Measurements from ENCODE around the gene TLK2.
"Not testable (repeated sequence)": the region's sequence is repeated elsewhere in the genome, so short reads cannot be mapped to it uniquely, and the experiment has no call there.

Gene TLK2

GRCh38 chr17:62470666-62471379 is 7.8 kb upstream of the TLK2 start:
- H3K4me3 ChIP-seq (ENCODE audit: low read length); H3K27ac ChIP-seq (ENCODE audit: low read depth, low read length); H3K9ac ChIP-seq (ENCODE audit: low read length); H3K4me1 ChIP-seq (ENCODE audit: control insufficient read depth, insufficient read depth, low read length); H3K27me3 ChIP-seq (ENCODE audit: control insufficient read depth, insufficient read depth, low read length); H3K36me3 ChIP-seq (ENCODE audit: control insufficient read depth, insufficient read depth, low read length): not testable (repeated sequence)

- H3K9ac ChIP-seq (ENCODE audit: low read length); H3K4me1 ChIP-seq (ENCODE audit: control insufficient read depth, insufficient read depth, low read length); H3K27me3 ChIP-seq (ENCODE audit: control insufficient read depth, insufficient read depth, low read length); H3K27ac ChIP-seq (ENCODE audit: low read depth, low read length); H3K36me3 ChIP-seq (ENCODE audit: control insufficient read depth, insufficient read depth, low read length); H3K4me3 ChIP-seq (ENCODE audit: low read length): not testable (repeated sequence)
These were observed 7.2 kb upstream of the TLK2 start for GRCh38 chr17:62471380-62471880.

GRCh38 chr17:62473030-62473982 is 5.3 kb upstream of the TLK2 start:
- H3K4me1 ChIP-seq (ENCODE audit: control insufficient read depth, insufficient read depth, low read length); H3K9ac ChIP-seq (ENCODE audit: low read length); H3K27ac ChIP-seq (ENCODE audit: low read depth, low read length); H3K36me3 ChIP-seq (ENCODE audit: control insufficient read depth, insufficient read depth, low read length); H3K4me3 ChIP-seq (ENCODE audit: low read length); H3K27me3 ChIP-seq (ENCODE audit: control insufficient read depth, insufficient read depth, low read length): not testable (repeated sequence)

GRCh38 chr17:62477111-62477510 is 1.5 kb upstream of the TLK2 start:
- not testable (repeated sequence) for H3K36me3 ChIP-seq (ENCODE audit: control insufficient read depth, insufficient read depth, low read length); H3K9ac ChIP-seq (ENCODE audit: low read length); H3K4me1 ChIP-seq (ENCODE audit: control insufficient read depth, insufficient read depth, low read length); H3K27me3 ChIP-seq (ENCODE audit: control insufficient read depth, insufficient read depth, low read length); H3K27ac ChIP-seq (ENCODE audit: low read depth, low read length)
- H3K4me3 ChIP-seq (ENCODE audit: low read length) = peak overlapping the region; percentile 62

GRCh38 chr17:62477718-62478408 is 762 bp upstream of the TLK2 start:
- H3K27me3 ChIP-seq (ENCODE audit: control insufficient read depth, insufficient read depth, low read length); H3K4me1 ChIP-seq (ENCODE audit: control insufficient read depth, insufficient read depth, low read length); H3K36me3 ChIP-seq (ENCODE audit: control insufficient read depth, insufficient read depth, low read length): not testable (repeated sequence)
- Histone ChIP-seq H3K4me3 (ENCODE audit: low read length) (peak overlapping the region; percentile 62), H3K9ac (ENCODE audit: low read length) (peak overlapping the region; percentile 56), H3K27ac (ENCODE audit: low read depth, low read length) (peak overlapping the region; percentile 85)

DNA sequence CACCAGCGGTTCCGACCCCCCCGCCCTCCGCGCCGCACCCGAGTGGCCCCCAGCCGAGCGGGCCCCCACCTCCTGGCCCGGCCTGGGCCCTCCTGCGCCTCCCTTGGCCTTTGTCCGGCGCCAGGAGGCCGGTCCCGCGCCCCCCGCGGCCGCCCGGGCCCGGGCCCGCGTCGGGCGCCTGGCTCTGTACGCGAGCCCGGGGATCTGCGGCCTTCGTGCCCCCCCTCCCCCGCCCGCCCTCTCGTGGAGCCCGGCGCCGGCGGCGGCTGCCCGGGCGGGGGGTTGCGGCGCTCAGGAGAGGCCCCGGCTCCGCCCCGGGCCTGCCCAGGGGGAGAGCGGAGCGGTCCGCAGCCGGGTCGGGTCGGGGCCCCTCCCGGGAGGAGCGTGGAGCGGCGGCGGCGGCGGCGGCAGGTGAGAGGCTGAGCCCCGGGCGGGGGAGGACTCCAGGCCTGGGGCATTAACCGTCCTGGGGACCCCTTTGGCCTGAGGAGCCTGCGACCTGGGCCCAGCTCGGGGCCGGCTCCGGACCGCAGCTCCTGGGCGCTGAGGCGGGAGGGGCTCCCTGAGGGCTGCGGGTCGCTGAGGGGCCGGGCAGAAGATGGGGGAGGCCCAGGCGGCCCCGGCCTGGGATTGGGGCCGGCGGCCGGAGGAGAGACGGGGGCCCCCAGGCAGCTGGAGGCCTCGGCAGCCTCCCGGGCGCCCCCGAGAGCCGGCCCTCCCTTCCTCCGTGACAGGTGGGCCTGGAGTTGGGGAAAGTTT is 434 bp downstream of the TLK2 start:
- not testable (repeated sequence) for H3K9ac ChIP-seq (ENCODE audit: low read length); H3K27me3 ChIP-seq (ENCODE audit: control insufficient read depth, insufficient read depth, low read length); H3K4me1 ChIP-seq (ENCODE audit: control insufficient read depth, insufficient read depth, low read length); H3K36me3 ChIP-seq (ENCODE audit: control insufficient read depth, insufficient read depth, low read length)
- Histone ChIP-seq H3K4me3 (ENCODE audit: low read length) (peak overlapping the region; percentile 65), H3K27ac (ENCODE audit: low read depth, low read length) (peak overlapping the region; percentile 82)

DNA sequence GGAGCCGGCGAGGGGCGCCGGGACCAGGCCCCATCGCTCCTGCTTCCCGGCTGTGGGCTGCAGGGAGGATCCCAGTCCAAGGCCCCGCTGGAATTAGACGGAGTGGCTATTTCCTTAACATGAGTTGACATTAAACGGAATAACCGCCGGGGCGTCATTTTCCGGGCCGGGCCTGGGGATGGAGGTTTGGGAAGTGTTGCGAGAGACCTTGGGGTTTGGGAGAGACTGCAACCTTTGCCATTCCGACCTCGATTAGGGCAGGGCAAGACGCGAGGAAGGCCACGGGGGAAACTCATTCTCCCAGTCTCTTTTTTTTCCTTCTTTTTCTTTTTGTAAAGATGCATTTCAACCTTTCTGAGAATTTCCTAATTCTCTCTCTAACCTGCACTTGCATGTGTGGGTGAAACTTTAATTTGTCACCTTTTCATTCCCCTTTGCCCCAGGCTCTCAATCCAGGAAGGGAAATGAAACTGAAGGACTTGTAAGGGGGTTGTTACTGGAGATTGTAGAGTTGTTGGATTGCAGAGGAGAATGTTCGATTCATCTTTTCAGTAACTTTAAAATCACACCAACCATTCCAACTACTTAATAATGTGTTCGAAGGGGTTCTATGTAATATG is 1.1 kb downstream of the TLK2 start:
- Histone ChIP-seq H3K4me3 (ENCODE audit: low read length) (peak overlapping the region; percentile 65), H3K27ac (ENCODE audit: low read depth, low read length) (peak overlapping the region; percentile 82)
- H3K9ac ChIP-seq (ENCODE audit: low read length); H3K4me1 ChIP-seq (ENCODE audit: control insufficient read depth, insufficient read depth, low read length); H3K36me3 ChIP-seq (ENCODE audit: control insufficient read depth, insufficient read depth, low read length); H3K27me3 ChIP-seq (ENCODE audit: control insufficient read depth, insufficient read depth, low read length): not testable (repeated sequence)

GRCh38 chr17:62482553-62482952 is 3.9 kb downstream of the TLK2 start:
- H3K36me3 ChIP-seq (ENCODE audit: control insufficient read depth, insufficient read depth, low read length); H3K4me3 ChIP-seq (ENCODE audit: low read length); H3K4me1 ChIP-seq (ENCODE audit: control insufficient read depth, insufficient read depth, low read length); H3K27me3 ChIP-seq (ENCODE audit: control insufficient read depth, insufficient read depth, low read length); H3K27ac ChIP-seq (ENCODE audit: low read depth, low read length); H3K9ac ChIP-seq (ENCODE audit: low read length): not testable (repeated sequence)

GRCh38 chr17:62490990-62491389 is 12.4 kb downstream of the TLK2 start:
- not testable (repeated sequence) for H3K27me3 ChIP-seq (ENCODE audit: control insufficient read depth, insufficient read depth, low read length); H3K4me3 ChIP-seq (ENCODE audit: low read length); H3K36me3 ChIP-seq (ENCODE audit: control insufficient read depth, insufficient read depth, low read length); H3K27ac ChIP-seq (ENCODE audit: low read depth, low read length); H3K9ac ChIP-seq (ENCODE audit: low read length); H3K4me1 ChIP-seq (ENCODE audit: control insufficient read depth, insufficient read depth, low read length)

GRCh38 chr17:62493049-62493655 is 14.5 kb downstream of the TLK2 start:
- H3K4me1 ChIP-seq (ENCODE audit: control insufficient read depth, insufficient read depth, low read length); H3K4me3 ChIP-seq (ENCODE audit: low read length); H3K27me3 ChIP-seq (ENCODE audit: control insufficient read depth, insufficient read depth, low read length); H3K9ac ChIP-seq (ENCODE audit: low read length); H3K27ac ChIP-seq (ENCODE audit: low read depth, low read length); H3K36me3 ChIP-seq (ENCODE audit: control insufficient read depth, insufficient read depth, low read length): not testable (repeated sequence)

DNA sequence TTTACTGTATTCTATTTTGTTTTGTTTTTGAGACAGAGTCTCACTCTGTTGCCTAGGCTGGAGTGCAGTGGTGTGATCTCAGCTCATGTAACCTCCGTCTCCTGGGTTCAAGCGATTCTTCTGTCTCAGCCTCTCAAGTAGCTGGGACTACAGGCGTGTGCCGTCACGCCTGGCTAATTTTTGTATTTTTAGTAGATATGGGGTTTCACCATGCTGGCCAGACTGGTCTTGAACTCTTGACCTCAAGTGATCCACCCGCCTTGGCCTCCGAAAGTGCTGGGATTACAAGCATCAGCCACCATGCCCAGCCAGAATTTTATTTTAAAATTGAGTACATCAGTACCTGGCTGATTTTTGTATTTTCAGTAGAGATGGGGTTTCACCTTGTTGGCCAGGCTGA is 15.4 kb downstream of the TLK2 start:
- not testable (repeated sequence) for H3K27ac ChIP-seq (ENCODE audit: low read depth, low read length); H3K4me3 ChIP-seq (ENCODE audit: low read length); H3K27me3 ChIP-seq (ENCODE audit: control insufficient read depth, insufficient read depth, low read length); H3K4me1 ChIP-seq (ENCODE audit: control insufficient read depth, insufficient read depth, low read length); H3K36me3 ChIP-seq (ENCODE audit: control insufficient read depth, insufficient read depth, low read length); H3K9ac ChIP-seq (ENCODE audit: low read length)

Data from rectal smooth muscle tissue (tissue), 1 donor.